ENCODE results near the gene FMO5.
"Not testable (repeated sequence)": the region's sequence is repeated elsewhere in the genome, so short reads cannot be mapped to it uniquely, and the experiment has no call there.

Gene FMO5

DNA sequence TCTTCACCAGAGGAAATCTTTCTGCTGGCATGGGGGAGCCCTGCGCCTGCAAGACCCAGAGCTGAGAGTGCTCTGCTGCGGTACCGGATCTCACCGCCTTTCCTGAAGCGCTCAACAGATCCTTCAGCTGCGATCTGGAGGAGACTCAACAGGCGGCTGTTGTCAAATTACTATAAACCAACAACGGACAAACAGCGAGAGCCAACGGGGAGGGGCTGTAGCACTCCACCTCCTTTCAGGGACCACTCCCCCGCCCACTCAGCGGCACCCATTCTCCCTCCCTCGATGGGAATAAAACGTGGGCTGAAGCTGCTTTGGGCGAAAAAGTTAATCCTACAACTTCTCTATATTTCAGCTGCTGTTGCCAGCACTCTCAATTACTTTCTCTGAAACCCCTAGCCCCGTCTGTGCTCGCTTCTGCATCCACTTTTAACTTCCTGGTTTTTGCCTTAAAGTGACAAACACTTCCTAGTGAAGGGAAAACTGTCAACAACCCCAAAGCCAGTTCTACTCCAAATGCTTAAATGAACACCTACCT lies at the start of gene FMO5:
TSS of gene FMO5 (minus strand) at position 147 of the 538 bp plus-strand sequence. CDS start 310 bp downstream, outside the sequence.
- DNase-seq (ENCODE audit: low spot score), result peak; percentile 76

DNA sequence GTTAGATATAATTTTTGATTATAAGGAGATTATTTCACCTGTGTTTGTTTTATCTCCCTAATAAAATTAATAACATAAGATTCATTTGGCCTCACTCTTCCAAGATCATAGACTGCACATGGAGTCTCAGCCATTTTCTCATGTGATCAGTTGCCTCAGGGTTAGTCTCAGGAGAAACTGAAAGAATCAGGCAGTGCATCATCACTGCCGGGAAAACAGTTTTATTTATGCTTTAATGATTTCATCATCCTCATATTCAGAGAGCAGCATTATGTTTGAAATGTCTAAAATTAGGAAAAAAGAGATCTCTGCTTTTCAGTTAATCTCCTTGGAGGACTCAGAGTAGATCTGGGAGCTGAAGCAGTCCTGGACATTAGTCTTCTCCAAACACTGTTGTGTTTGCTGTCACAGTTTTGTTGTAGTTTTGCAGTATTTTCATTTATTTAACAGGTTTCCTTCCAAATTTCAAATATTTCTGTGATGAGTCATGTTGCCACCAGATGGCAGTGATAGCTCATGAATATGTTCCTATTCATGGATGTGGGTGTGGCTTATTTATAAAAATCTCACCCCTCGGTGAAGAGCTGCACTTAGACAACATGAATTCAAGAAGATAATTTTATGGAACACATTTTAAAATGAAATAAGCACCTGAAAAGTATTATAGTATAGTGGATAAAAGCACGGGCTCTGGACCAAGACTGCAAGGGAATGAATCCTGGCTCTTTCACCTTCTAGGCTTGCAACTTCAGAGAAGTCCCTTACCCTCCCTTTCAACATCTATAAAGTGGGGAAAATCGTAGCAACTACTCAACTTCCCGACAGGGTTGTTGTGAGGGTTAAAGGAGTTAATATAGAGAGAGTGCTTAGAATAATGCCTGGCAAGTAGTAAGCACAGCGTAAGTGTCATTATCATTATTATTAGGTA lies 48.5 kb upstream of the FMO5 start:
- DNase-seq (ENCODE audit: low spot score), result peak; percentile 56

DNA sequence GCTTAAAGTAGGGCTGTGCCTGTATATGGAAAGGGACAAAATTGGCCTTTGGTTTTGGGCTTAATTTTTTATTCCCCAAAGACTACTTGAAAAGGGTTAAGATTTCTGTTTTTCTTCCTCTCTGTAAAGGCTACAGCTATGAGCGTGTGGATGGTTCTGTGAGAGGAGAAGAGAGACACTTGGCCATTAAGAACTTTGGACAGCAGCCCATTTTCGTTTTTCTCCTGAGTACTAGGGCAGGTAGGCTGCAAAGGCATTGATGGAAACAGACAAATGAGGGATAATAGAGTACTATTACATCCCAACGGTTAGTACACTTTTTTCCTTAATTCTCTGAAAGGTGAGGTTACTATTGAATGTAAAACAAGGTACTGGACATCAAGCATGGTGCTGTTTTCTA lies 46.9 kb upstream of the FMO5 start:
- DNase-seq (ENCODE audit: low spot score), result no peak

- DNase-seq (ENCODE audit: low spot score), result no peak
Measured at GRCh38 chr1:147270721-147271120, 45.6 kb upstream of the FMO5 start.

DNA sequence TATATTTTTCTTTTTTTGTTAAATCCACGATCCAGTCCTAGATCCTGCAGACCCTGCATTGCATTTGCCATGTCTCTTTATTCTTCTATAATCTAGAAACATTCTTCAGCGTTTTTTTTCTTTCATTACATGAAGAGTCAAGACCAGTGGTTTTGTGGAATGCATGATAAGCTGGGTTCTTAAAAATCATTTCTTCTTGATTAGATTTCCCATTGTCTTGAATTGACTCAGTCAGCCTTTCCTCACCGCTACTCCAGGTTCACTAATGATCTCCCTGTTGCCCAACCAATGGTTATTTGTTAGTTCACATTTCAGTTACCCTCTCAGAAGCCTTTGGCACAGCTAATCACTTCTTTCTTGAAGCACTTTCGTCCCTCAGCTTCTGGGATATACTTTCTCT lies 42.6 kb upstream of the FMO5 start:
- no peak for DNase-seq (ENCODE audit: low spot score)

- DNase-seq (ENCODE audit: low spot score), result no peak
Measured at GRCh38 chr1:147266381-147266780, 41.2 kb upstream of the FMO5 start.

DNA sequence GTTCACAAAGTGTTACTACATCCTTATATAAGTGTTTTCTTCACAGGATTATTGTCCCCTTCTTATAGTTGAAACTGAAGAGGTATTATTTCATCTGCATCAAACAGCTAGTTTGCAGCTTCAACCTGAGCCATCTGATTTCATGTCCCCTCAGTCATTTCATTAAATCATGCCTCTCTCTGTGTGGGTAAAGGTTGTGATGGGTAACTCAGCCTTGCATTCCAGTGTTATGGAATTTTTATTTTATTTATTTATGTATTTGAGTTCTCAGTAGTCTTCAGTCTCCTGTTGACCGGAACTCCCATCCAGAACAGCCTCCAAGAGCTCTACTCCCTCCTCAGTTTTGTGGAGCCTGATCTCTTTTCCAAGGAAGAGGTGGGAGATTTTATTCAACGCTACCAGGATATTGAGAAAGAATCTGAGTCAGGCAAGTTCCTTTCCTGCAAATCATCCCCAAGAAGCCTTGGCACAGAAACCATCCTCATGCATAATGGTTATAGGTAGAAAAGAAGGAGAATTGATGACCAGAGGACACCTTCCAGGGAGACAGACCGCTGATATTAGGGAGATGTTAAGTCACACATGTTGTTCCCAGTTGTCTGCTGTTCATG lies 39.1 kb upstream of the FMO5 start:
- DNase-seq (ENCODE audit: low spot score), result peak; percentile 30

DNA sequence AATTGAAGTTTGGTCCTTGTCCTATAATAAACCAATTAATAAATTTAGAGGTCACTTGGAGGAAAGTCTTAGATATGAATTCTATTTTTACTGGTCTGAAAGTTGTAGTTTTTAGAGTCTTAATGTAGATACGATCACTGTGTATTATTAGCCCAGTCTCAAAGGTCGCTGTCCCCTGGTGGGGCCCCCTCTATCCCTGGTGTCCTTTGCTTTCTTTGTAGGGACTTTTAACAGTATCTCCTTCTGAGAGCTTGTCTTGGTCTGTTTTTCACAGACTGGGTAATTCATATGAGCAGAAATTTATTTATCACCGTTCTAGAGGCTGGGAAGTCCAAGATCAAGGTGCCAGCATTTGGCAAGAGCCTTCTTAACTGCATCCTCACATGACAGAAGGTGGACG lies 35.8 kb upstream of the FMO5 start:
- DNase-seq (ENCODE audit: low spot score), result no peak

DNA sequence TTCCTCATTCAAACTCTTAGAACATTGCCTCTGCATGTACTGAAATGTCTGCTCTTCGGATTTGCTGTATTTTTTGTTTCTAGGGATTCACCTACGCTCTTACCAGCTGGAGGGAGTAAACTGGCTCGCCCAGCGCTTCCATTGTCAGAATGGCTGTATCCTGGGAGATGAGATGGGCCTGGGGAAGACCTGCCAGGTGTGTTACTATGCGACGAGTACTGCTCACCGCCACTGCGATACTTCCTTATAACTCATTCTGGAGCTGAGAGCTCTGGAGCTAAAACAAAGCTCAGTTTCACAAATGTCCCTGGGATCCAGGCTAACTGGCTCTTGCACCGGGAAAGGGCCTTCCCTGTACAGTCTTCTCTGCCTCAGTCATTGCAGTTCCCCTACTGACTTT lies 27.4 kb upstream of the FMO5 start:
- no peak for DNase-seq (ENCODE audit: low spot score)

DNA sequence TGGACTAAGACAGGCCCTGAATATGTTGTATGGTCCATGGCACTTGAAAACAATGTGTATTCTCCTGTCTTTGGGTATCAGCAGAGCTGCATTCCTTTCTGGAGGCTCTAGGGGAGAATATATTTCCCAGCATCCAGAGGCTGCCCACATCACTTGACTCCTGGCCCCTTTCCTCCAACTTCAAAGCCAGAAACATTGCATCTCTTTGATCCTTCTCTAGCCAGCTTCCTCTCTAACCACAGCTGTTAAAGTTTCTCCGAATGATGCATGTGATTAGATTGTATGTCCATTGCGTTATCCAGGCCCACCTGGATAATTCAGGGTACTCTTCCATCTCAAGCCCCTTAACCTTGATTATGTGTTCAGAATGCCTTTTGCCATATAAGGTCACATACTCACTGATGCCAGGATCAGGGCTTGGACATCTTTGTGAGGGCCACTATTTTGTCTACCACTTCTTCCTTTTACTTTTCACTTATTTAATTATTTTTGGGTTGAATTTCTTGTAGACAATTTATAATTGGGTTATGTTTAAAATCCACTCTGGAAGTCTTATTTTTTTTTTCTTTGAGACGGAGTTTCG lies 22.6 kb upstream of the FMO5 start:
- DNase-seq (ENCODE audit: low spot score), result no peak

- DNase-seq (ENCODE audit: low spot score), result no peak
Measured at GRCh38 chr1:147246910-147247655, 21.9 kb upstream of the FMO5 start.

GRCh38 chr1:147246044-147246690 lies 21.0 kb upstream of the FMO5 start:
- no peak for DNase-seq (ENCODE audit: low spot score)

DNA sequence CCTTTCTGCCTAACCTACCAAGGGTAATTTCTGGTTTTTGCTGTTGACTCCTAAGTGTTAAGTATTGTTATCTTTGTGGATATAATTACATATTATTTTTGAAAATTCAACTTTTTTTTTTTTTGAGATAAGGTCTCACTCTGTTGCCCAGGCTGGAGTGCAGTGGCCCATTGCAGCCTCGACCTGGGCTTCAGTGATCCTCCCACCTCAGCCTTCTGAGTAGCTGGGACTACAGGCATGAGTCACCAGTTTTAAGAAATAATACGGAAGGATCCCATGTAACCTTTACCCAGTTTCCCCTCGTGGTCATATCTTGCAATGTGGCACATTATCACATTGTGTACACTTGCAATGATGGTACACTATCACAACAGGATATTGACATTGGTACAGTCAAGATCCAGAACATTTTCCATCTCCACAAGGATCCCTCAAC lies 20.5 kb upstream of the FMO5 start:
- DNase-seq (ENCODE audit: low spot score), result no peak

GRCh38 chr1:147245129-147245528 lies 20.0 kb upstream of the FMO5 start:
- no peak for DNase-seq (ENCODE audit: low spot score)

DNA sequence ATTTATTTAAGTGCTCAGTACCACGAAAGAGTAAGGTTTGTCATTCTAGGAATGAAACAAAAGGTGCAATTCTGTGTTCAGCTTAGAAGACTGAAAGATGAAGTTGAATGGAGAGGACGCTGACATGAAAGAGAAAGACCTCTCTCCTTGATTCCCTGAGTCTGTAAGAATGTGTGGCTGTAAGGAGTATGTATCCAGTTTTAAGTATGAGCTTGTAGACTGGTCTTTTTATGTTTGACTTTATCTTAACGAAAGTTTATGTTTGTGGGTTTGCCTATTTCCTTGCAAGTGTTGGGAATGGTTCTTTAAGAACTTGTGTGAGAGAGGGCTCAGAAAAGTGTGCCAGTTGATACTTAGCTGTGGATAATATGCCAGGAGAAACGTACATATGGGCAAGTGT lies 18.7 kb upstream of the FMO5 start:
- DNase-seq (ENCODE audit: low spot score), result no peak

GRCh38 chr1:147243228-147243685 lies 18.1 kb upstream of the FMO5 start:
- peak; percentile 50 for DNase-seq (ENCODE audit: low spot score)

DNA sequence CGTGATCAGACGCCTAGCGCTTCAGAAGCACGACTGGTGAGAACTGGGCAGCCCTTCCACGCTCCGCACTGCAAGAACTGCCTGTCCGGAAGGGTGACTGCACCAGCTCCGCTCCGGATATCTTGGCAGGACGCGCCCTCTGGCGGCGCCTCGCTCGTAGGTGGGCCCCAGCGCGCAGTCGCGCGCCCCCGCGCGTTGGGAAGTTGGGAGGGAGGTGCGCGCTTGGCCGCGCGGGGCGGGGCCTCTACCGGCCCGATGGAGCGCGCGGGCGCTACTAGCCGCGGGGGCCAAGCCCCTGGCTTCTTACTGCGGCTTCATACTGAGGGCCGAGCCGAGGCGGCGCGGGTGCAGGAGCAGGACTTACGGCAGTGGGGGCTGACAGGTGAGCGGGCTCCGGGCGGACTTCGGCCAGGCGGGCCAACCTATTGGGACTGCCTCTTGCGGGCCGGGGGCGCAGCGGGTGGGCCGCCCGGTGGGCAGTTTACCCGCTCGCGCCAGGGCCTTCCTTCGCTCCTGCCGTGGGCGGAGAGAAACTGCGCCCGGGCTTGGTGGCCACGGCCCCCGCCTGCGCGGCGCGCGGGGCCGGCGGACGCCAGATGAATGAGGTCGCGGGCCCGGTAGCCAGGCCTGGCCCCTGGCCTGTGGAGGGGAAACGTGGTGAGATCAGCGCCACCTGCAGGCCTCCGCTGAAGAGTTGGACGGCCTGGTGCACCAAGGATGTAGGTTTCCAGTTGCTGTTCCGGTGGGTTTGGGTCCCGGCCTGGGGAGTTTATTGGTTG lies 17.5 kb upstream of the FMO5 start, which contains the start of gene CHD1L:
TSS of gene CHD1L (plus strand) at position 236 of the 779 bp plus-strand sequence. CDS start at position 256, 20 bp downstream.
- peak; percentile 94 for DNase-seq (ENCODE audit: low spot score)

DNA sequence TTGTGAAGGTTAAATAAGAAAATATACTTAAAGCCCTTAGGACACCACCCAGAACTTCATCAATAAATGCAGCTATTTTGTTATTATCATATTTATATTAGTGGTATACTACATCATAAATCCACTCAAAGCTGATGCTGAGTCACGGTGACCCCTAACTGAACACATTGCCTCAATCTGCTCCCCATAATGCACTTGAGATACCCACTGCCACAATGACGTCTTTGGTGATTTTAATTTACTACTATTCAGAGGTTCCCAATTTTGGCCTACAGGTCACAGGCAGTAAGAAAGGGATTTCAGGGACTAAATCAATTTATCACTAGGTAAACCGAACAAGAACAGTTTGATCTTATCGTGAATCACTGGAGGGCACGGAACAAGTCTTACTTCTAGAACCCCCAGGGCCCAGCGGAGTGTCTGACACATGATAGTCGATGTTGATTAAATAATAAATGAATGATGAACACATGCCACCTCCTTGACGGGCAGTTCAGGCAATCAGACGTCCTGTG lies 16.9 kb upstream of the FMO5 start:
- DNase-seq (ENCODE audit: low spot score), result no peak

- not testable (repeated sequence) for DNase-seq (ENCODE audit: low spot score)
Measured at GRCh38 chr1:147240131-147240721, 15.1 kb upstream of the FMO5 start.
